PC-3 (cell line): ENCODE results near the gene PTPRE.

Experiments
- CTCF ChIP-seq: fragments of 300-600 bp; sonication (generic); conservative IDR thresholded peaks from 2 replicates; pipeline ENCODE4 v1.5.1; 2017; ENCODE audit warnings: antibody characterized with exemption, low read depth, mild to moderate bottlenecking, low read length
- EZH2phosphoT487 ChIP-seq: fragments of 300-600 bp; sonication (generic); IDR thresholded peaks from 2 replicates; pipeline ENCODE4 v1.6.1; 2018; ENCODE audit warnings: mild to moderate bottlenecking, antibody characterized with exemption, low read length, borderline replicate concordance

GRCh38 chr10:127904311-127905000 is 2.4 kb upstream of the PTPRE start:
- no peak for TF ChIP-seq CTCF
- no peak for TF ChIP-seq EZH2phosphoT487
